GM12872 (cell line): ENCODE measurements around the gene PRR33.

Experiments used
- CTCF ChIP-seq: IDR thresholded peaks from 3 replicates; pipeline ENCODE4 v1.5.1; 2011; ENCODE audit warnings: low read depth, mild to moderate bottlenecking, low read length, moderate library complexity; ENCODE audit not compliant: insufficient read depth

PRR33 gene

DNA sequence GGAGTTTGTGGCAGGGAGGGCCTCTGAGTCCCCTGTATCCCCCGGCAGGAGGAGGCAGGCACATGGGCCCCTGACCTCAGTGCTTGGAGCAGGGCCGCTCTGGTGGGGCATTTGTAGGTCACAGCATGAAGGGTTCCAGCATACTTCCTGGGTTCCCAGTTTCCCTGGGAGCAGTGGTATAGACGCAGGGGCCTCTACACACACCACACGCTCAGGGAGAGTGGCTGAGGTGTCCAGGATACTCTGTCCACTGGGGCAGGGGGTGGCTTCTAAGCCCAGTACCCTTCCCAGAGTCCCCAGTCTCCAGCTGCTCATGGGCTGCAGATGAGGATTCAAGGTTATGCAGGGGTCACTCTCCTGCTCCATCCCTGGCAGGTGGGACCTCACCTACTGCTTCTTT is 32.7 kb downstream of the PRR33 start:
- no peak for TF ChIP-seq CTCF

GRCh38 chr11:1858576-1858975 is 33.1 kb downstream of the PRR33 start:
- no peak for TF ChIP-seq CTCF

GRCh38 chr11:1858154-1858553 is 33.5 kb downstream of the PRR33 start:
- no peak for TF ChIP-seq CTCF

GRCh38 chr11:1857064-1857463 is 34.6 kb downstream of the PRR33 start:
- no peak for TF ChIP-seq CTCF

DNA sequence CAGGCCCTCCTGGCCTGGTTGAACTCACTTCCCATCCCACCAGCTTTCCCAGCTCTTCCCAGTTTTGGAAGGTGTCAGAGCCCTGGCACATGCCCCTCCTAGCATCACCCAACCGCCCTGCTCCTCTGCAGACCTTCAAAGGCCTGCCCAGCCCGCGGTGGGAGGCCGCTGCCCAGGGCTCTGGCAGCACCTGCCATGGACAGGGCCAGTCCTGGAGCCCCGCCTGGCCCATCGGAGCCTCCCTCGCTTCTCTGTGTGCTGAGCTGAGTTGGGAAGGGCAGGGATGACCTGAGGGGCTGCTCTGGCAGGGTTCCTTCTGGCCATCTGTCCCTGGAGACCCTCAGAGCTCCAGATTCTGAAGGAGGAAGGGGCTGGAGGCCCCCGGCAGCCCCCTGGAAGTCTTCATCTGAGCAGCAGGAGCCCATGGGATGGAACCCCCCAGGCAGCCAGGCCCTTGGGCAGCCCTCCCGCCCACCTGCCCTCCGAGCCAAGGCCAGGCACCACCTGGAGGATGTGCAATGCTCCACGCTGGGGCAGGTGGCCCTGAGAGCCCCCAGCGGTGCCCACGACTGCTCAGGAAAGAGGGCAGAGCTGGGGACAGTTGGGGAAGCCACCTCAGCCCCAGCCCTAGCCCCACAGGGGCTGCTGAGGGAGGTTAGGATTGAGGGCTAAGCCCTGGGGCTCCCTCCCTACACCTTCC is 35.2 kb downstream of the PRR33 start:
- TF ChIP-seq CTCF: no peak

DNA sequence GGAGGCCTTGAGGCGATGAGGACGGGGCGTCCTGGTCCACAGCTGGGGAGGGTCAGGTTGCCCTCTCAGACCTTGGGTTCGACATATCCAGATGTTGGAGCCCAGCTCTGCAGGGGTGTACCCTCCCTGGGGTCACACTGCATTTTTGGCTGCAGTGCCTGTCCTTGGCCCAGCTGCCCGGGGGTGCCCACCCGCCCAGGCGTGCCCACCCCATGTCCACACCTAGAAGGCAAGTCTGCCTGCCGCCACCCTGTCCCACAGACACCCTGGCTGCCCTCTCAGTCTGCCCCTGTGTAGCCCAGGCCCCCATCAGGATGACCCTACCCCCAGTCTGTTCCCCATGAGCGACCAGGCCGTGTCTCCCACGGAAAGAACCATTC is 35.8 kb downstream of the PRR33 start:
- TF ChIP-seq CTCF: no peak

- TF ChIP-seq CTCF: no peak
Observed at GRCh38 chr11:1854949-1855885, 36.5 kb downstream of the PRR33 start.
